A549 (cell line): ENCODE data around the gene KRT27. TPM values are rescaled to one million over a fixed set of nuclear protein-coding genes. Genes with fewer than 3 reads are reported as not detected.

ENCODE experiments used
- ATAC-seq, 2 experiments: fragments of 200-7000 bp in 1 of 2; fragments of >200 bp in 1 of 2; cut with Nextera tagmentation in 1 of 2; cut with Tn5 transposase in 1 of 2; 3 replicates each; pipeline versions ENCODE4 v1.8.0 to v1.9.1; 2018 to 2020; ENCODE audit warnings: mild to moderate bottlenecking in 1 of 2, moderate library complexity in 1 of 2
- CTCF ChIA-PET: fragments of 300-600 bp; sonication (Branson Sonifier 250); formaldehyde crosslinking; extraction: SDS; loops from one replicate; lab custom pipeline; 2021; ENCODE audit warnings: antibody characterized with exemption, inconsistent platforms; lab: Yijun Ruan, JAX
- POLR2A ChIA-PET: fragments of 350-600 bp; formaldehyde crosslinking; extraction: SDS; loops from one replicate; lab custom pipeline; 2021; ENCODE audit warnings: antibody characterized with exemption, inconsistent platforms; lab: Yijun Ruan, JAX
- DNase-seq, 2 experiments: peaks; one replicate each; pipeline versions ENCODE4 v3.0.0 to v3.0.0-alpha.2; 2011 to 2016; ENCODE audit warnings: low read depth in 1 of 2, low spot score in 1 of 2
- FAIRE-seq: peaks from 2 replicates; lab custom pipeline; 2011; peaks lifted over from hg19 to GRCh38; lab: Jason Lieb, UNC
- H3K27ac ChIP-seq, 2 experiments: fragments of >200 bp; sonication (Bioruptor Twin); formaldehyde crosslinking; 3 replicates each; pipeline ENCODE4 v1.5.1; 2016 to 2017
- H3K4me1 ChIP-seq: fragments of >200 bp; sonication (Bioruptor Twin); formaldehyde crosslinking; 3 replicates; pipeline ENCODE4 v1.6.1; 2016
- H3K4me2 ChIP-seq: fragments of >200 bp; sonication (Bioruptor Twin); formaldehyde crosslinking; 3 replicates; pipeline ENCODE4 v1.6.1; 2016
- H3K4me3 ChIP-seq: fragments of >200 bp; sonication (Bioruptor Twin); formaldehyde crosslinking; 3 replicates; pipeline ENCODE4 v1.5.1; 2016
- H3K9me3 ChIP-seq: fragments of >200 bp; sonication (Bioruptor Twin); formaldehyde crosslinking; 3 replicates; pipeline ENCODE4 v1.6.1; 2016
- BHLHE40 ChIP-seq: IDR thresholded peaks from 2 replicates; pipeline ENCODE4 v1.6.1; 2012; ENCODE audit warnings: low read depth, low read length, inconsistent platforms
- CBX2 ChIP-seq: fragments of 200-600 bp; sonication (generic); IDR thresholded peaks from 2 replicates; pipeline ENCODE4 v1.6.1; 2016; ENCODE audit warnings: low read depth, mild to moderate bottlenecking, borderline replicate concordance
- CBX8 ChIP-seq: fragments of 200-600 bp; sonication (generic); IDR thresholded peaks from 2 replicates; pipeline ENCODE4 v1.6.1; 2016
- CHD2 ChIP-seq: fragments of 150-350 bp; IDR thresholded peaks from 2 replicates; pipeline ENCODE4 v1.6.1; 2014; ENCODE audit warnings: low read length; ENCODE audit not compliant: partially characterized antibody
- CHD4 ChIP-seq: fragments of 200-600 bp; sonication (generic); IDR thresholded peaks from 2 replicates; pipeline ENCODE4 v1.6.1; 2016; ENCODE audit warnings: antibody characterized with exemption, mild to moderate bottlenecking, borderline replicate concordance
- EHMT2 ChIP-seq: fragments of 200-600 bp; sonication (generic); IDR thresholded peaks from 2 replicates; pipeline ENCODE4 v1.6.1; 2016; ENCODE audit warnings: antibody characterized with exemption, low read depth, mild to moderate bottlenecking, moderate library complexity
- EP300 ChIP-seq, 2 experiments: fragments of >200 bp; sonication (Bioruptor Twin); formaldehyde crosslinking; IDR thresholded peaks; 2 replicates in 1 of 2; 3 replicates in 1 of 2; pipeline ENCODE4 v1.6.1; 2016 to 2017
- ESRRA ChIP-seq: fragments of 150-350 bp; IDR thresholded peaks from 2 replicates; pipeline ENCODE4 v1.6.1; 2014; ENCODE audit warnings: mild to moderate bottlenecking, low read length, borderline replicate concordance
- FOSB ChIP-seq: fragments of 250-450 bp; sonication (Bioruptor Pico); IDR thresholded peaks from 2 replicates; pipeline ENCODE4 v1.5.0; 2020; ENCODE audit warnings: mild to moderate bottlenecking, moderate library complexity
- FOSL2 ChIP-seq, 2 experiments: fragments of 450-650 bp in 1 of 2; fragments of >200 bp in 1 of 2; sonication (Bioruptor Twin) in 1 of 2; formaldehyde crosslinking; IDR thresholded peaks; 2 replicates each; pipeline versions ENCODE4 v1.5.0 to v1.6.1; 2016 to 2020; ENCODE audit warnings: mild to moderate bottlenecking in 1 of 2, moderate library complexity in 1 of 2
- FOXS1 ChIP-seq: fragments of 250-450 bp; sonication (Bioruptor Pico); IDR thresholded peaks from 2 replicates; pipeline ENCODE4 v1.5.0; 2020; ENCODE audit warnings: mild to moderate bottlenecking, moderate library complexity
- GATA3 ChIP-seq: IDR thresholded peaks from 2 replicates; pipeline ENCODE4 v1.6.1; 2012; ENCODE audit warnings: borderline replicate concordance
- HDAC2 ChIP-seq: fragments of 200-600 bp; sonication (generic); IDR thresholded peaks from 2 replicates; pipeline ENCODE4 v1.6.1; 2016
- HEYL ChIP-seq: fragments of 250-450 bp; sonication (Bioruptor Pico); IDR thresholded peaks from 2 replicates; pipeline ENCODE4 v1.8.0; 2021; ENCODE audit warnings: mild to moderate bottlenecking, moderate library complexity
- HOXB13 ChIP-seq: fragments of 250-450 bp; sonication (Bioruptor Pico); IDR thresholded peaks from 2 replicates; pipeline ENCODE4 v1.5.0; 2020; ENCODE audit warnings: low read depth, mild to moderate bottlenecking, moderate library complexity
- JUNB ChIP-seq: fragments of >200 bp; sonication (Bioruptor Twin); formaldehyde crosslinking; IDR thresholded peaks from 2 replicates; pipeline ENCODE4 v1.6.1; 2016
- KDM5A ChIP-seq: fragments of 200-600 bp; sonication (generic); IDR thresholded peaks from 2 replicates; pipeline ENCODE4 v1.6.1; 2016; ENCODE audit warnings: antibody characterized with exemption, mild to moderate bottlenecking
- MAFK ChIP-seq: fragments of 450-650 bp; IDR thresholded peaks from 2 replicates; pipeline ENCODE4 v1.6.1; 2014; ENCODE audit not compliant: partially characterized antibody
- MAX ChIP-seq: IDR thresholded peaks from 2 replicates; pipeline ENCODE4 v1.6.1; 2012
- MAZ ChIP-seq: fragments of 150-350 bp; IDR thresholded peaks from 2 replicates; pipeline ENCODE4 v1.6.1; 2014; ENCODE audit warnings: antibody characterized with exemption, low read depth, low read length, borderline replicate concordance
- NPAS2 ChIP-seq: fragments of 250-450 bp; sonication (Bioruptor Pico); IDR thresholded peaks from 2 replicates; pipeline ENCODE4 v1.8.0; 2022; ENCODE audit warnings: mild to moderate bottlenecking, moderate library complexity, borderline replicate concordance
- PHF8 ChIP-seq: fragments of 200-600 bp; sonication (generic); IDR thresholded peaks from 2 replicates; pipeline ENCODE4 v1.6.1; 2016; ENCODE audit warnings: low read depth, mild to moderate bottlenecking, antibody characterized with exemption, moderate library complexity, borderline replicate concordance
- RNF2 ChIP-seq: fragments of 200-600 bp; sonication (generic); IDR thresholded peaks from 2 replicates; pipeline ENCODE4 v1.6.1; 2016; ENCODE audit warnings: low read depth, mild to moderate bottlenecking, antibody characterized with exemption, moderate library complexity, borderline replicate concordance
- SMC3 ChIP-seq: fragments of >200 bp; sonication (Bioruptor Twin); formaldehyde crosslinking; IDR thresholded peaks from 3 replicates; pipeline ENCODE4 v1.6.1; 2018; ENCODE audit warnings: inconsistent platforms
- USF2 ChIP-seq: fragments of 450-650 bp; IDR thresholded peaks from 2 replicates; pipeline ENCODE4 v1.6.1; 2014; ENCODE audit warnings: antibody characterized with exemption
- ZC3H11A ChIP-seq: fragments of 450-650 bp; IDR thresholded peaks from 2 replicates; pipeline ENCODE4 v1.6.1; 2014; ENCODE audit warnings: antibody characterized with exemption, mild to moderate bottlenecking
- ZSCAN20 ChIP-seq: fragments of 250-450 bp; sonication (Bioruptor Pico); IDR thresholded peaks from 2 replicates; pipeline ENCODE4 v1.8.0; 2022; ENCODE audit warnings: mild to moderate bottlenecking, moderate library complexity
- WGBS: methylation state at CpG from one replicate; pipeline ENCODE4 v1.1.6; 2017; ENCODE audit errors: missing lambda C conversion rate; 5-methylcytosine and 5-hydroxymethylcytosine counted together
- polyA plus RNA-seq, 4 experiments: library from polyadenylated mRNA; depleted of rRNA in 3 of 4; stranded (reverse); fragments of >200 nt; fragmentation: RNase III in 1 of 4; extraction: RNeasy Plus Mini Kit Qiagen cat#74134 plus additional on column Dnase treatment in 1 of 4; gene quantifications; 2 replicates in 3 of 4; 3 replicates in 1 of 4; pipeline ENCODE4 v1.2.3, GENCODE V29; 2011 to 2017
- TF ChIP-seq, protein P1 (sequence below): IDR thresholded peaks from 2 replicates; pipeline ENCODE4 v1.6.1; 2012; ENCODE audit warnings: low read depth, borderline replicate concordance
- TF ChIP-seq, protein P2 (sequence below): IDR thresholded peaks from 2 replicates; pipeline ENCODE4 v1.6.1; 2012

The KRT27 gene
- polyA plus RNA-seq, 2 of the 4 experiments (the other 2 are of a cell fraction): not detected

GRCh38 chr17:40821536-40821935, 39.2 kb upstream of the KRT27 start:
- Histone ChIP-seq H3K4me1 (peaks cover 16% of the 10 kb centered on the region), H3K4me3 (no peak overlapping the region), H3K4me2 (no peak overlapping the region), H3K27ac (no peak overlapping the region), H3K9me3 (no peaks in the 10 kb centered on the region)
- DNase-seq: no peak
- CTCF ChIA-PET: interaction anchor here (1.5 to 2.3 kb wide), 2 partner anchors 727 to 841 kb away, joined by 7 to 9 read pairs; no protein-coding TSS in a partner anchor
- TF ChIP-seq FOXS1 (CRISPR knock-in tag): no peak
- TF ChIP-seq, protein P1, sequence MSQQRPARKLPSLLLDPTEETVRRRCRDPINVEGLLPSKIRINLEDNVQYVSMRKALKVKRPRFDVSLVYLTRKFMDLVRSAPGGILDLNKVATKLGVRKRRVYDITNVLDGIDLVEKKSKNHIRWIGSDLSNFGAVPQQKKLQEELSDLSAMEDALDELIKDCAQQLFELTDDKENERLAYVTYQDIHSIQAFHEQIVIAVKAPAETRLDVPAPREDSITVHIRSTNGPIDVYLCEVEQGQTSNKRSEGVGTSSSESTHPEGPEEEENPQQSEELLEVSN: no peak
- TF ChIP-seq PHF8: no peak
- no peak for TF ChIP-seq FOSL2 (IDR thresholded peaks at IDR 0.05)
- TF ChIP-seq FOSL2 (CRISPR knock-in tag; IDR thresholded peaks at IDR 0.05): no peak
- TF ChIP-seq, protein P2, sequence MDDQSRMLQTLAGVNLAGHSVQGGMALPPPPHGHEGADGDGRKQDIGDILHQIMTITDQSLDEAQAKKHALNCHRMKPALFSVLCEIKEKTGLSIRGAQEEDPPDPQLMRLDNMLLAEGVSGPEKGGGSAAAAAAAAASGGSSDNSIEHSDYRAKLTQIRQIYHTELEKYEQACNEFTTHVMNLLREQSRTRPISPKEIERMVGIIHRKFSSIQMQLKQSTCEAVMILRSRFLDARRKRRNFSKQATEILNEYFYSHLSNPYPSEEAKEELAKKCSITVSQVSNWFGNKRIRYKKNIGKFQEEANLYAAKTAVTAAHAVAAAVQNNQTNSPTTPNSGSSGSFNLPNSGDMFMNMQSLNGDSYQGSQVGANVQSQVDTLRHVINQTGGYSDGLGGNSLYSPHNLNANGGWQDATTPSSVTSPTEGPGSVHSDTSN: no peak
- no peak for TF ChIP-seq MAZ
- TF ChIP-seq SMC3: no peak
- TF ChIP-seq MAX: no peak
- TF ChIP-seq EHMT2: no peak
- no peak for TF ChIP-seq HEYL (CRISPR knock-in tag)
- no peak for TF ChIP-seq EP300 (IDR thresholded peaks at IDR 0.05)
- no peak for TF ChIP-seq CBX8
- FAIRE-seq: no peak
- ATAC-seq: no peak
- POLR2A ChIA-PET: interaction anchor here (1.2 kb wide), 1 partner anchor 867 kb away, joined by 5 read pairs; no protein-coding TSS in a partner anchor

DNA sequence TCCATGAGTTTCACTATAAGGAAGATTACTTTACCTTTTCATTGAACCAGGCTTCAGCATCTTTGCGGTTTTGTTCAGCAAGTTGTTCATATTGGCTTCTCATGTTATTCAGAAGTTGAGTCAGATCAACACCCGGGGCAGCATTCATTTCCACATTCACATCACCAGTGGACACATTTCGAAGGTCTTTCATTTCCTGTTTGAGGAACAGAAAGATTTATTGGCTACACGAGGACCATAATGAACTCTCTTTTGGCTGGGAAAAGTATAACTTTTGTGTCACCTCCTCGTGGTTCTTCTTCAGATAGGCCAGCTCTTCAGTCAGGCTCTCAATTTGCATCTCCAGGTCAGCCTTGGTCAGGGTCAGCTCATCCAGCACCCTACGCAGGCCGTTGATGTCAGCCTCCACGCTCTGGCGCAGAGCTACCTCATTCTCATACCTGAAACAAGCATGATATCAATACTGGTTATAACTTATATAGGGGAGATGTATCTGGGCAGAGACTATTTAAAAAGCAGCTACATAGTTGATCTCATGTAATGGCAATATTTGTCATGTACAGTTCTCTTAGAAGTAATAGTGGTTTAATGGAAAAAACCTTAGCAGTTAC, 38.0 kb upstream of the KRT27 start:
- WGBS: 92% methylated on average over 9 of the region's 9 CpGs
- peak overlapping the region; percentile 79; the same call in 2 of the 3 replicates for H3K4me3 ChIP-seq
- H3K27ac ChIP-seq: no peak overlapping the region
- peaks cover 16% of the 10 kb centered on the region for H3K4me1 ChIP-seq
- ChIA-PET CTCF (interaction anchor here (0.7 to 6.4 kb wide), 9 partner anchors 15 to 846 kb away, joined by 3 to 51 read pairs (median 3); no protein-coding TSS in a partner anchor), POLR2A (no interaction called here)
- ATAC-seq (no peak), DNase-seq (no peak), FAIRE-seq (no peak)
- peak overlapping the region; percentile 85 for H3K4me2 ChIP-seq
- H3K9me3 ChIP-seq: no peaks in the 10 kb centered on the region
- TF ChIP-seq ZSCAN20 (CRISPR knock-in tag): no peak
- TF ChIP-seq KDM5A: no peak
- TF ChIP-seq CHD4: no peak
- no peak for TF ChIP-seq JUNB
- TF ChIP-seq USF2: no peak
- TF ChIP-seq MAFK: no peak
- no peak for TF ChIP-seq HDAC2
- no peak for TF ChIP-seq NPAS2 (CRISPR knock-in tag)

DNA sequence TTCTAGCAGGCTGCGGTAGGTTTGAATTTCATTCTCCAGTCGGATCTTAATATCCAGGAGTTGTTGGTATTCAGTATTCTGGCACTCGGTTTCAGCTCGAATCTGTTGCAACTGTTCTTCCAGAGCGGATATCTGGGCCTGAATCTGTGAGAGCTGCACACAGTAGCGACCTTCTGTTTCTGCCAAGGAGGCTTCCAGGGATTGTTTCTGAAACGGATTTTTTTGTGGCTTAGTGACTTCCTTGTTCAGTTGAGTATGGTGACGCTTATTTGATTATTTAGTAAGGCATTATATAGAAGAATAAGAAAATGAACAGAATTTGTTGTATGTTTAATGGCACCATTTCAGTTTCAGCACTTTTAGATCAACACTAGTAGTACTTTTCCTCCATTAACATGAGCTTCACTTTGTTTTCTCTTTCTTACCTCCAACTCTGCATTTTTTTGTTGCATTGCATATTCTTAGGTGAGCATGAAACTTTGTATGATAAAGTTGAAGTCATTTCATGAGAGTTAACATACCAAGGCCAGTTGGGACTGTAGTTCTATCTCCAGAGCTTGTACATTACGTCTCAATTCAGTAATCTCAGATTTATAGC, 37.3 kb upstream of the KRT27 start:
- Histone ChIP-seq H3K9me3 (no peaks in the 10 kb centered on the region), H3K4me1 (peaks cover 16% of the 10 kb centered on the region), H3K4me3 (peak overlapping the region; percentile 79), H3K27ac (peak overlapping the region; percentile 86 to 94), H3K4me2 (peak overlapping the region; percentile 85)
- peak; percentile 7 for FAIRE-seq
- DNase-seq: peak in 1 of 2 experiments; percentile 21
- ATAC-seq: peak in 1 of 2 experiments; percentile 47; a peak in 3 of 6 replicates
- WGBS: 13% methylated on average over 9 of the region's 9 CpGs
- POLR2A ChIA-PET: interaction anchor here (0.9 to 1.9 kb wide), 16 partner anchors 8 to 869 kb away, joined by 3 to 16 read pairs (median 4); partner anchors contain the start of gene EIF1
- CTCF ChIA-PET: interaction anchor here (0.7 to 6.4 kb wide), 13 partner anchors 14 to 846 kb away, joined by 3 to 51 read pairs (median 3); no protein-coding TSS in a partner anchor
- TF ChIP-seq GATA3 (no peak), CHD2 (no peak), ESRRA (no peak), KDM5A (no peak), USF2 (no peak), BHLHE40 (no peak), FOSB (CRISPR knock-in tag) (no peak), HOXB13 (no peak), HEYL (CRISPR knock-in tag) (no peak), ZC3H11A (no peak), RNF2 (no peak), CBX2 (no peak), SMC3 (no peak)
- TF ChIP-seq, protein P2: no peak
